Non-pigmented ciliary epithelial cell (primary cell): ENCODE measurements around the gene BTG4.
A peak's percentile ranks its signal among the peaks of the same experiment; 100 is the strongest.

ENCODE experiments used
- DNase-seq: peaks from one replicate; pipeline ENCODE4 v3.0.0-alpha.2; 2010; ENCODE audit warnings: low read depth

Gene BTG4

GRCh38 chr11:111455291-111456085, 56.7 kb downstream of the BTG4 start:
- no peak for DNase-seq

- no peak for DNase-seq
These were observed 57.5 kb downstream of the BTG4 start for GRCh38 chr11:111454561-111455192.

GRCh38 chr11:111452817-111453552, 59.2 kb downstream of the BTG4 start:
- no peak for DNase-seq

GRCh38 chr11:111452146-111452545, 60.0 kb downstream of the BTG4 start:
- DNase-seq: no peak

GRCh38 chr11:111450480-111451320, 61.5 kb downstream of the BTG4 start:
- DNase-seq: no peak

GRCh38 chr11:111449696-111450479, 62.3 kb downstream of the BTG4 start:
- no peak for DNase-seq

GRCh38 chr11:111448831-111449557, 63.2 kb downstream of the BTG4 start:
- no peak for DNase-seq

- no peak for DNase-seq
These were observed 63.8 kb downstream of the BTG4 start for GRCh38 chr11:111448414-111448813.

GRCh38 chr11:111447931-111448330, 64.3 kb downstream of the BTG4 start:
- DNase-seq: no peak

GRCh38 chr11:111447112-111447471, 65.1 kb downstream of the BTG4 start:
- DNase-seq: no peak

- DNase-seq: peak; percentile 82
These were observed 65.6 kb downstream of the BTG4 start for GRCh38 chr11:111446404-111447111.

- DNase-seq: no peak
These were observed 66.6 kb downstream of the BTG4 start for GRCh38 chr11:111445586-111445985.
